ENCODE measurements around the gene TMEFF1.

DNA sequence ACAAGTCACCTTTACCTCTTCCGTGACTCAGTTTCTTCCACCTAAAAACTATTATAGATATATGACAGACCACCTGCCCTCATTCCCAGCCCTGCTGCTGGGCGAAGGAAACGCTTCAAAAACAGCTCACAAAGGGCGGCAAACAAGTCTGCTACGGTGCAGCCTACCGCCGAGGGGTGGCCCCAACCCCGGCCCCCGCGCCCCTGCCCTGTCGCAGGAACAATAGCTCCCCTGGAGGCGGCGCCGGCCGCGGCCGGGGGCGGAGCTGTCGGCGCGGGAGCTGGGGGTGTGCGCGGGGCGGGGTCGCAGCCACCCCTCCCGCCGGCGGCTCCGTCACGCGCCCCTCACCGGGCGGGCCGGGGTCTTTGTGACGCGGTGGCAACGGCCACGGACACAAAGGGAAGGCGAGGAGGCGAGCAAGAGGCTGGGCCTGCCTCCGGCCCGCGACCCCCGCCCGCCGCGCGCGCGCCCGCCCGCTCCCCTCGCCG is at the start of gene TMEFF1:
- TF ChIP-seq, protein P1, sequence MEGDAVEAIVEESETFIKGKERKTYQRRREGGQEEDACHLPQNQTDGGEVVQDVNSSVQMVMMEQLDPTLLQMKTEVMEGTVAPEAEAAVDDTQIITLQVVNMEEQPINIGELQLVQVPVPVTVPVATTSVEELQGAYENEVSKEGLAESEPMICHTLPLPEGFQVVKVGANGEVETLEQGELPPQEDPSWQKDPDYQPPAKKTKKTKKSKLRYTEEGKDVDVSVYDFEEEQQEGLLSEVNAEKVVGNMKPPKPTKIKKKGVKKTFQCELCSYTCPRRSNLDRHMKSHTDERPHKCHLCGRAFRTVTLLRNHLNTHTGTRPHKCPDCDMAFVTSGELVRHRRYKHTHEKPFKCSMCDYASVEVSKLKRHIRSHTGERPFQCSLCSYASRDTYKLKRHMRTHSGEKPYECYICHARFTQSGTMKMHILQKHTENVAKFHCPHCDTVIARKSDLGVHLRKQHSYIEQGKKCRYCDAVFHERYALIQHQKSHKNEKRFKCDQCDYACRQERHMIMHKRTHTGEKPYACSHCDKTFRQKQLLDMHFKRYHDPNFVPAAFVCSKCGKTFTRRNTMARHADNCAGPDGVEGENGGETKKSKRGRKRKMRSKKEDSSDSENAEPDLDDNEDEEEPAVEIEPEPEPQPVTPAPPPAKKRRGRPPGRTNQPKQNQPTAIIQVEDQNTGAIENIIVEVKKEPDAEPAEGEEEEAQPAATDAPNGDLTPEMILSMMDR (conservative IDR thresholded peaks at IDR 0.05 in 1 of 2, IDR thresholded peaks at IDR 0.05 in 1 of 2; ENCODE audit: extremely low read depth in 1 of 2, insufficient read depth in 1 of 2, low read depth in 1 of 2, low read length in 2 of 2): peak in 1 of 2 donors; percentile 22
- TF ChIP-seq EZH2 (IDR thresholded peaks at IDR 0.05; ENCODE audit: borderline replicate concordance, low read length): no peak
